ENCODE results near the gene SMARCD1. TPM values are rescaled to one million over a fixed set of nuclear protein-coding genes. Genes with fewer than 3 reads are reported as not detected.

The SMARCD1 gene
- polyA plus RNA-seq, 4 donors, result 161 to 206 (median 185) TPM

DNA sequence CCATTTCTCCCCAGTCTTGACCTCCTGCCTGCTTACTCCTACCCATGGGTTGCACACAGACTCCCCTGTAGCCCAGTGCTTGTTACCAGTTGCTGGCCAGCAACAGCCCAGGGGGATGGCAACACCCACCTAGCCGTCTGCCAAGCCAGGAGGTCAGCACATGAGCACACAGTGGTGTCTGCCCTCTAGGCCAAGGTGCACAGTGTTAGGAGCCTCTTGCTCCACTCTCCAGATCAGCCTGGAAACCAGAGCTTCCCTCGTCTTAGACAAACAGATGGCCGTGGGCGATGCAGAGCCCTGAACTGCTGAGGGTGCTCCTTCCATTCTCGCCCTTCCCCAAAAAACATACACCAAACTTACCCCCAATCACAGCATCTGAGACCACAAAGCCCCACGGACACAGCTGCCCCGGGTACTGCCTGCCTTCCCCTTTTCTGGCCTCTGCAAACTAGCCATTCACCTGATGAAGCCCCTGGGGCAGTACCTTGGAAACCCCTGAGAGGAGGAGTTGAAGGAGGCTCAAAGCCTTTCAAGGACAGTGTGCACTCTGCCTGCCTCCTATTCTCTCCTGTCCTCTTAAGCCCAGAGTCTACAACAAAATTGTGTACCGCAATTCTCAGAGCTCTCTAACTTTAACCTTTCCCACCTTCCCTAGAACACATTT is 17.6 kb downstream of the SMARCD1 start:
- DNase-seq (ENCODE audit: low read depth in 4 of 4, low spot score in 2 of 4), result no peak

DNA sequence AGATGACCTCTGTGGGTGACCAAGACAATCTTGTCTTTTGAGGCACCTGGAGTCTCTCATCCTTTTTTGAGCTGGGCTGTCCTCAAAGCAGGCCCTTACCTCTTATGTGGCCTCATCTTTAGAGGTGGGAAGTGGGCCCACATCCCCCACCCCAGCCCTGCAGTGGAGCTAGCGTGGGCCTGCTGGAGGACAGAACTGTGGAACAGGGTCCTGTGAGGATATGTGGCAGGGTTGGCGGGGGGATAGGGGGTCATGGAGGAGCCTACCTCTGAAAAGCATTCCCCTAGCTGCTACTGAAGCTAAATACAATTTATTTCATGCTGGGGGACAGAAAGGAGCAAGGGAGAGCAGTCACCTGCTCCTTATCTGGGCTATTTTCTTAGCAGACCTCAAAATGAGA is 18.2 kb downstream of the SMARCD1 start:
- no peak for DNase-seq (ENCODE audit: low read depth in 4 of 4, low spot score in 2 of 4)

DNA sequence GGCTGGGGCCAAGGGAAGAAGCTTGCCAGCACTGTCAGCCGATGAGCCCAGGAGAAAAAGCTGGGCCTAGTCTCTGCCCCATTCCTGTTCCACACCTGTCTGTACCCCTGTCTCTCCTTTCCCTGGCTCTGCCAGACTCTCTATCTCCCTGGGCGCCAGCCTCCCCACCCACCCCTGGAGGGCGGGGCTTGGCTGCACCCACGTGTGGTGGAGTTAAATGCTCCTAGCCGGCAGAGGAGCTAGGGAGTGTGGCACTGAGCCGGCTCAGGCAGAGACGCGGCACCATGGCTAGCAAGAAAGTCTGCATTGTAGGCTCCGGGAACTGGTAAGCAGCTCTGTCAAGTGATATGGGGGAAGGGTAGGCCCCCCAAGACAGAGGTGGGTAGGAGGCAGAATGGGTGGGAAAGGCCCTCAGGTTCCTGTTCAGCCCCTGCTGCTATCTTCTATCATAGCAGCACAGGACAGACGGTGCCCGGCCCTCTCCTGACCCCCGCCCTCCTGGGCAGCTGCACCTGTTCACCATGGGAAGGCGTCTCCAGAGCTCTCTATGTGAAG is 18.7 kb downstream of the SMARCD1 start, which contains the start of gene GPD1:
TSS of gene GPD1 (plus strand) at position 242 of the 555 bp plus-strand sequence. CDS start at position 285, 43 bp downstream.
- DNase-seq (ENCODE audit: low read depth in 4 of 4, low spot score in 2 of 4), result no peak

DNA sequence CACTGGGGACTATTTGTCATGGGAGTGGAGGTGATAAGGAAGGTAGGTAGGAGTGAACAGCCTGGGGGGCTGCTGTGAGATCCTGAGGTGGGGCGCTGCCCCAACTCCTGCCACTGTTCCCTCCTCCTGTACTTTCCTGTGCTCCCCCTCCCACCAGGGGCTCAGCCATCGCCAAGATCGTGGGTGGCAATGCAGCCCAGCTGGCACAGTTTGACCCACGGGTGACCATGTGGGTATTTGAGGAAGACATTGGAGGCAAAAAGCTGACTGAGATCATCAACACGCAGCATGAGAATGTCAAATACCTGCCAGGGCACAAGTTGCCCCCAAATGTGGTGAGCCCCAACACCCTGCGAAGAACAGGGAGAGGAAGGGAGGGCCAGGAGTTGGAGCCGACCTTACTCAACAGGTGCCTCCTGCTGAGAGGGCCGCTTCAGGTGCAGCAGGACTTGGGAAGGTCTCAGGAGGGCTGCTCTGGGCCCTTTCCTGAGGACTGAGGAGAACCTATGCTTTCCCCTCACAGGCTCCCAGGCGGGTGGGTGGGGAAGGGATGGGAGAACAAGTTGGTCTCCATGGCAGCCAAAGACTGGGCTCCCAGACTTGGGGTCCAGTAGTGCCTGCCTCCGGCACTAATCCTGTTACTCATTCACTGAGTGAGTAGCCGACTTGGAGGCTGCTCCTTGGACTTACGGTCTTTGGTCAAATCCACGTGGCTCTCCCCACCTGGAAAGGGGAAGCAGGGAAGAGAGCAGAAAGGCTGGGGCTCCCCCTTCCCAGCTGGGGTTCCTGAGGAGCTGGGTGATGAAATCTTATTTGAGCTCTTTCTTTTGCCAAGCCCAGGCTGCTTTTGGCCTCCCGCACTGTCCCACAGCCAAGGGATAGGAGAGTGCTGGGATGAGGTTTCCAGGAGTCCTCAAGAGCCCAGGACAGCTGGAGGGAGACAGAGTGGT is 19.6 kb downstream of the SMARCD1 start:
- no peak for DNase-seq (ENCODE audit: low read depth in 4 of 4, low spot score in 2 of 4)

DNA sequence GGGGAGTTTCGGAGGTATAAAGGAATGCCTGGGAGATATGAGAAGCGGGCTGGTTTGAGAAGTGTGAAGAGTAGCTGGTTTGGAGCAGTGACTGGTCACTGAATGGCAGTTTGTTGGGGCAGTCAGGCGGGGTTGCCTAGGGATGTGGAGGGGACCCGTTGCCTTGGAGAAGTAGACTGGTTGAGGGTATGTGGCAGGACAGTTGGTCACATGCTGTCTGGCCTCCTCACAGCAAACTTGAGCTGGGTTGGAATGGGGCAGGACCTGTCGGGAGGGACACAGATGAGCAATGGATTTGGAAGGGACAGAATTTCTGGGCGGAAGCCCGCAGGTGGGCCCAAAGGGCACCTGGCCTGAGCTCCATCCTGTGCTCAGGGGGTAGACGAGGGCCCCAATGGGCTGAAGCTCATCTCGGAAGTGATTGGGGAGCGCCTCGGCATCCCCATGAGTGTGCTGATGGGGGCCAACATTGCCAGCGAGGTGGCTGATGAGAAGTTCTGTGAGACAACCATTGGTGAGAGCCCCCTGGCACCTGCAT is 20.8 kb downstream of the SMARCD1 start:
- no peak for DNase-seq (ENCODE audit: low read depth in 4 of 4, low spot score in 2 of 4)

GRCh38 chr12:50106907-50107306 is 21.8 kb downstream of the SMARCD1 start:
- no peak for DNase-seq (ENCODE audit: low read depth in 4 of 4, low spot score in 2 of 4)

DNA sequence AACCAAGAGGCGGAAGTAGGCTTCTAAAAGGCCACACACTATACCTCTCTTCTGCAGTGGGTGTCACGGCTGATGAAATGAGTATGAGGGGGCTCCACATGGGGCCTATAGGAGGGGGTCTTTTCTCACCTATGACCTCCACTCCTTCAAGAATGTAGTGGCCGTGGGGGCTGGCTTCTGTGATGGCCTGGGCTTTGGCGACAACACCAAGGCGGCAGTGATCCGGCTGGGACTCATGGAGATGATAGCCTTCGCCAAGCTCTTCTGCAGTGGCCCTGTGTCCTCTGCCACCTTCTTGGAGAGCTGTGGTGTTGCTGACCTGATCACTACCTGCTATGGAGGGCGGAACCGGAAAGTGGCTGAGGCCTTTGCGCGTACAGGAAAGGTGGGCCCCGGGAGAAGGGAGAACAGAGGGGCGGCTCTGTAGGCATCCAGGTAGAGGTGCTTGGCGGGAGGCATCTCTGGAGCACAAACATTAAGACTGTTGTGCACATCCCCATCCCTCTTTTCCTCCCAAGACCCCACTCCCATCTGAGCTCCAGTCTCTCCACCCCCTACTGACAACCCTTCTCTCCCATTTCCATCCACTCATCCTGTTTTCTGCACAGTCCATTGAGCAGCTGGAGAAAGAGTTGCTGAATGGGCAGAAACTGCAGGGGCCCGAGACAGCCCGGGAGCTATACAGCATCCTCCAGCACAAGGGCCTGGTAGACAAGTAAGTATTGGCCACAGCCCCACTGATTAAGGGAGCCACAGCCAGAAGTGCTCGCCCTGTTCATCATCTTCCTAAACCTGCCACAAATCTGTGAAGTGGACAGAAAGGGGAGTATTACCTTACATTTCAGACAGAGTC is 22.5 kb downstream of the SMARCD1 start:
- no peak for DNase-seq (ENCODE audit: low read depth in 4 of 4, low spot score in 2 of 4)

DNA sequence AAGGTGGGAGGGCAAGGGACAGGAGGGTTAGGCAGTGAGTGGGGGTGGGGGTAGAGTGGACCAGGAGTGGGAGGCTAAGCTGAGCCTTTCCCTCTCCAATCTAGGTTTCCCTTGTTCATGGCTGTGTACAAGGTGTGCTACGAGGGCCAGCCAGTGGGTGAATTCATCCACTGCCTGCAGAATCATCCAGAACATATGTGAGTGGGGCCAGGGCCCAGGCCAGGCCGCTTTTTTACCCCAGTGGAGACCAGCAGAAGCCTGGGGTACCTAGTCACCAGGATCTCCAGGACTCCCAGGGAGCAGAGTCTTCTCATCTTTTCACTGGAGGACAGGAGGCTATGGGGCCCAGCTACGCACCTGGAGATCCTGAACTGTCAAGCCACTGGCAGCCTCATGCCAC is 24.2 kb downstream of the SMARCD1 start:
- no peak for DNase-seq (ENCODE audit: low read depth in 4 of 4, low spot score in 2 of 4)

- DNase-seq (ENCODE audit: low read depth in 4 of 4, low spot score in 2 of 4), result peak in 1 of 4 donors; percentile 38
Measured at GRCh38 chr12:50110127-50110761, 25.1 kb downstream of the SMARCD1 start.

GRCh38 chr12:50110762-50111351 is 25.7 kb downstream of the SMARCD1 start:
- peak in 2 of 4 donors; percentile 52 to 74 for DNase-seq (ENCODE audit: low read depth in 4 of 4, low spot score in 2 of 4)

- DNase-seq (ENCODE audit: low read depth in 4 of 4, low spot score in 2 of 4), result no peak
Measured at GRCh38 chr12:50111395-50111692, 26.2 kb downstream of the SMARCD1 start.

DNA sequence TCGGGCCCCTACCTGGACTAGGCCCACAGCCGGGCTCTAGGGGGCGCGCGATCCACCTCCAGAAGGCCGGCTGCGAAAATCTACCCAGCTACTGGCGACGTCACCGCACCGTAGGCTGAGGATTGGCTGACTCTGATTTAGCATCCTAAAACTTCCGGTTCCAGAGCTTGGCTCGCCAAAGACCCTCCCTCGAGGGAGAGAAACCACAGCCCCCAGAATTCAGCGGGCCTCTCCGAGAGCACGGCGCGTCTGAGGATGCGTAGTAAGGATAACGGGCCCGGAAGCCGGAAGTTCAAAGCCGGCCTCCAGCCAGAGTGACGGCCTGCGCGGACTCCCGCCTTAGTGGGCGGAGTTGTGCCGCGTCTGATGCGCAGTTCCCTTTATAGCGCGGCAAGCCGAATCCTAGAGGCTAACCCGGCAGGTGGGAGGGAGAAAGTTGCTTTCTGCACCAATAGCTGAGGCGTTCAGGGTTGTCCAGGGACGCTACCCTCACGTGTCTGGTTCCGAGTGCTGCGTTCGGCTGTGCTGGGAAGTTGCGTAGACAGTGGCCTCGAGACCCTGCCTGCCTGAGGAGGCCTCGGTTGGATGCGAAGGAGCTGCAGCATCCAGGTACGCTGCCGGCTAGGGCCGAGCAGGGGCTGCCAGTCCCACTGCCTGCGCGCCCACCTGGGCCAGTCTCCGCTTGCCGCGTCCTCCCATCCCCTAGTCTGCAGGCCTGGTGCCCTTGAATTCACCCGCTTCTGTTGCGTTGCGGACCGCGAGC is 26.7 kb downstream of the SMARCD1 start, which contains the start of gene COX14:
TSS of gene COX14 (plus strand) at position 544 of the 763 bp plus-strand sequence. CDS start 7,808 bp downstream, outside the sequence.
- DNase-seq (ENCODE audit: low read depth in 4 of 4, low spot score in 2 of 4), result peak; percentile 94 to 99 (median 98)

- DNase-seq (ENCODE audit: low read depth in 4 of 4, low spot score in 2 of 4), result peak in 1 of 4 donors; percentile 34
Measured at GRCh38 chr12:50112456-50113218, 27.5 kb downstream of the SMARCD1 start.

DNA sequence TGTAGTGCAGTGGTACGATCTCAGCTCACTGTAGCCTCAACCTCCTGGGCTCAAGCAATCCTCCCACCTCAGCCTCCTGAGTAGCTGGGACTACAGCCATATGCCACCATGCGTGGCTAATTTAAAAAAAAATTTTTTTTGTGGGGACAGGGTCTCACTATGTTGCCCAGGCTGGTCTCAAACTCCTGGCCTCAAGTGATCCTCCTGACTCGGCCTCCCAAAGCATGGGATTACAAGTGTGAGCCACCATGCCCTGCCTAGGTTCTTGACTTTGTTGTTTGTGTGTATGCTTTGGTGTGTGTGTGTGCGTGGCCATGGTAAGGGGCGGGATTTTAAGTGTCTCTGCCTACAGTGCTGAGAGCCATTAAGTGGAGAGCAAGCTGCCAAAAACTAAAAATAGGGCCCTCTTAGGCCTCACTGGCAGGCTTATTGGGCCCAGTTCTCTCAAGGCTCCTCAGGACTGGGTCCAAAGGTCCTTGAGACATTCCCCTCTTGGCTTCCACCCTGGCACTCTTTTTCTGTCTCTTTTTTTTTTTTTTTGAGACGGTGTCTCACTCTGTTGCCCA is 32.0 kb downstream of the SMARCD1 start:
- no peak for DNase-seq (ENCODE audit: low read depth in 4 of 4, low spot score in 2 of 4)

GRCh38 chr12:50119387-50119786 is 34.2 kb downstream of the SMARCD1 start:
- no peak for DNase-seq (ENCODE audit: low read depth in 4 of 4, low spot score in 2 of 4)

- no peak for DNase-seq (ENCODE audit: low read depth in 4 of 4, low spot score in 2 of 4)
Measured at GRCh38 chr12:50120521-50120920, 35.4 kb downstream of the SMARCD1 start.

GRCh38 chr12:50120953-50121352 is 35.8 kb downstream of the SMARCD1 start:
- DNase-seq (ENCODE audit: low read depth in 4 of 4, low spot score in 2 of 4), result no peak
